NCI-H128 (cell line): Measurements from ENCODE around the gene ATP8A2.
"Not testable (repeated sequence)": the region's sequence is repeated elsewhere in the genome, so short reads cannot be mapped to it uniquely, and the experiment has no call there.

Source experiments
- DNase-seq: peaks from one replicate; lab custom pipeline; 2025; ENCODE audit not compliant: unreplicated experiment; lab: John Stamatoyannopoulos, UW

ATP8A2 gene

DNA sequence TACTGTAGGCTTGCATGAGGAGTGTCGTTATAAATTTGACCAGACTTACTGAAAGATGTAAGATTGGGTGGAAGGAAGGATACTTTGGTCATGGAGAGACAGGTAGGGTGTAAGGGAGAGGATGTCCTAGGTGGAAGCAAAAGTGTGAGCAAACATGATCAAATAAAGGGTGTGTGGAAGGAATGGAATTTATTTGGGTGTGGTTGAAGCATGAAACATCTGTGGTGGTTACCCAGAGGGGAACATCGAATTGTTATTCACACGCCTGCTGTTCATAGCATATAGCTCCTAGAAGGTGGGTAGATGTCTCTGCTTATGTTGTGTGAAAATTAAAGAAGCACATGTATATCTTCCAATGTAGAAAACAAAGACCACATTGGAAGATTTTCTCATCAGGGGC is 157.7 kb downstream of the ATP8A2 start:
- DNase-seq, result no peak

DNA sequence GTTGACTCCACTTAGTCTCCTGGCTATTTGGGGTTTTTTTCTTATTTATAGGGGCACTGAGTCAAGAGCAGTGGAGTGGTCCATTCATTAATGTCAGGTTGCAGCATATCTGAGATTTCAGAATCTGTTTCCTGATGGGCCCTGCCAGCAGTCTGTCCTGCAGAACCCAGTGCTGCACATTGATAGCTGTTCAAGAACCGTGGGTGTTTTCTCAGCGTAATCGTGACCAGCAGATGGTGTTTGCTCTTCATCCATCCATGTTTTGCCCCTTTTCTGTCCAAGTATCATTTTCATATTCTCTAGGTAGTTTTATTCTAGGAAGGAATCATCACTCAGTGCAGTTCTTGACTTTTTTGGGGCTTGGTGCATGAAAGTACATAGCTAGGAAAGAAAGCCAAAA is 166.5 kb downstream of the ATP8A2 start:
- DNase-seq, result no peak

DNA sequence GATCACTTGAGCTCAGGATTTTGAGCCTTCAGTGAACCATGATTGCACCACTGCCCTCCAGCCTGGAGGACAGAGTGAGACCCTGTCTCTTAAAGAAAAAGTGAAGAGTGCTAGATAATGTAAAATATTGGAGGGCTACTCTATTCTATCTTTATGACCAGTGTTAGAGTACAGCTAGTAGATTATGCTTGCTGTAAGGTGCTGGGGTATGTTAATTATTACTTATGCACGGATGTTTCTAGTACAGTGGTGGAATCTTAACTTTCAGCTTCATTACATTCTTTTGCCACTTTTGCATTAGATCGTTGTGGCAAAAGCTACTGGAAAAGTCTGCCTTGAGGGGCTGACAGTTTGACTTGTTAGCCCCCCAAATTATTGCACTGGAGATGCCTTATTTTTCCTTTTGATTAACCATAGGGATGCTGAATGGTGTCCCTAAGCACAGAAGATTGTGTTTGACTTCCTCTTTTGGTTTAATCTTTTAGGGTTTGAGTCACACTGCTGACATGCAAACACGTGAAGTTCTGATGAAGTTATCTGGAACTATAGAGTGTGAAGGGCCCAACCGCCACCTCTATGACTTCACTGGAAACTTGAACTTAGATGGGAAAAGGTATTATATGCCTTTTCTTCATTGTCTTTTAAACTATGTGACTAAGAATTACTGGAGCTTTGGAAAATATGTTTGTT is 169.8 kb downstream of the ATP8A2 start:
- no peak for DNase-seq

DNA sequence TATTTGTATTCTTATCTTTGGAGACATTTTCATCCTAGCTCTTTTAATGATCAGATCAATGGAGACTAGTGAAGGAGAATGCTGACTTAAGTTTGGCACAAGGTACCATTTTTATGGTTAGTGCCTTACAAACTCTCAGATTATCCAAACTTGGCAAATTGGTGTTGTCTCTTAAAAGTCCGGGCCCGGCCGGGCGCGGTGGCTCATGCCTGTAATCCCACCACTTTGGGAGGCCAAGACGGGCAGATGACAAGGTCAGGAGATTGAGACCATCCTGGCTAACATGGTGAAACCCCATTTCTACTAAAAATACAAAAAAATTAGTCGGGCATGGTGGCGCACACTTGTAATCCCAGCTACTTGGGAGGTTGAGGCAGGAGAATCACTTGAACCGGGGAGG is 177.2 kb downstream of the ATP8A2 start:
- not testable (repeated sequence) for DNase-seq

DNA sequence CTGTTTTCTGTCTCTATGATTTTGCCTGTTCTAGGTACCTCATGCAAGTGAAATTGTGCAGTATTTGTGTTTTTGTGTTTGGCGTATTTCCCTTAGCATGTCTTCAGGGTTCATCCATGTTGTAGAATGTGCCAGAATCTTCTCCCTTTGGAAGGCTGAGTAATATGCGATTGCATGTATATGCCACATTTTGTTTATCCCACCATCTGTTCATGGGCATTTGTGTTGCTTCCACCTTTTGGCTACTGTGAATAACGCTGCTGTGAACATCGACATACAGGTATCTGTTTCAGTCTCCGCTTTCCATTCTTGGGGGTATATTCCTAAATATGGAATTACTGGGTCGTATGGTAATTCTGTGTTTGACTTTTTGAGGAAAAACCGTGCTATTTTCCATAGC is 190.0 kb downstream of the ATP8A2 start:
- DNase-seq, result no peak

DNA sequence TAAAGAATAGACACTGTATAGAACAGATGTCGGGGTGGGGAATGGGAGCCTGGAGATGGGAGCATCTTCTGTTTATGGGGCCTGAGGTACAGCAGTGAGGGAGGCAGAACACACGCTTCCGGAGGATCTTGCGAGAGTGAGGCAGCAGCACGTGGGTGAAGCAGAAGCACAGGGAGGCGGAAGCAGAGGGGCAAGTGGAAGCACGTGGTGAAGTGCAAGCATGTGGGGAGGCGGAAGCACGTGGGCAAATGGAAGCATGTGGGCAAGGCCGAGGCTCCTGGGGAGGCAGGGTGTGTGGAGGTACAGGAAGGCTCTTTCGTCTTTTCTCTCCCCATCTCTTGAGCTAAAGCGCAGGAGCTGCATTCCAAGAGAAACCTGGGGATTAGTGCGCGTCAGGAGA is 198.4 kb downstream of the ATP8A2 start:
- DNase-seq, result no peak

DNA sequence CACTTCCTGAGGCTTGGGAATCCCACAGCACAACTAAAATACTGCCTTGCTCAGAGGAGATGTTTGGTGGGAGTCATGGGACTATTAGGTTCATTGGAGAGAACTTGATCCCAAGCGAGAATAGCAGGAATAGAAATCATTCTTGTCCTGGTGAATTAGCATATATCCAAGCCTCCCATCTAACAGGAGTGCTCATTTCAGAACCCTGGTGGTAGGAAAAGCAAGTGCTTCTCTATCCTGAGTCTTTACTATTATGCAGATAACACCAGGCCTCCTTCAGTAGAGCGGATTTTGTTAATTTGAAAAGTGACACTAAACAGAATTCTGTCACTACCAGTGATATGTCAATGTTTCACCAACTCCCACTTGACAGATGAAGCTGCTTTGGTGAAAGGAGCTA is 199.5 kb downstream of the ATP8A2 start:
- no peak for DNase-seq

DNA sequence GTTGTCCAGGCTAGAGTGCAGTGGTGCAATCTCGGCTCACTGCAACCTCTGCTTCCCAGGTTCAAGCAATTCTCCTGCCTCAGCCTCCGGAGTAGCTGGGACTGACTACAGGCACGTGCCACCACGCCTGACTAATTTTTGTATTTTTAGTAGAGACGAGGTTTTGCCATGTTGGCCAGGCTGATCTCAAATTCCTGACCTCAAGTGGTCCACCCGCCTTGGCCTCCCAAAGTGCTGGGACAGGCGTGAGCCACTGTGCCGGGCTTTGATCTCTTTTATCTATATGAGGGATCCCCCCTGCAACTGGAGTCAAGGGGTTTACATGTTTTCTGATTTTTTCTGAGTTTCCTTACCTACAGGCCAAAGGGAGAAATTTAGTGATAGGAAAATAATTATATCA is 200.4 kb downstream of the ATP8A2 start:
- not testable (repeated sequence) for DNase-seq

DNA sequence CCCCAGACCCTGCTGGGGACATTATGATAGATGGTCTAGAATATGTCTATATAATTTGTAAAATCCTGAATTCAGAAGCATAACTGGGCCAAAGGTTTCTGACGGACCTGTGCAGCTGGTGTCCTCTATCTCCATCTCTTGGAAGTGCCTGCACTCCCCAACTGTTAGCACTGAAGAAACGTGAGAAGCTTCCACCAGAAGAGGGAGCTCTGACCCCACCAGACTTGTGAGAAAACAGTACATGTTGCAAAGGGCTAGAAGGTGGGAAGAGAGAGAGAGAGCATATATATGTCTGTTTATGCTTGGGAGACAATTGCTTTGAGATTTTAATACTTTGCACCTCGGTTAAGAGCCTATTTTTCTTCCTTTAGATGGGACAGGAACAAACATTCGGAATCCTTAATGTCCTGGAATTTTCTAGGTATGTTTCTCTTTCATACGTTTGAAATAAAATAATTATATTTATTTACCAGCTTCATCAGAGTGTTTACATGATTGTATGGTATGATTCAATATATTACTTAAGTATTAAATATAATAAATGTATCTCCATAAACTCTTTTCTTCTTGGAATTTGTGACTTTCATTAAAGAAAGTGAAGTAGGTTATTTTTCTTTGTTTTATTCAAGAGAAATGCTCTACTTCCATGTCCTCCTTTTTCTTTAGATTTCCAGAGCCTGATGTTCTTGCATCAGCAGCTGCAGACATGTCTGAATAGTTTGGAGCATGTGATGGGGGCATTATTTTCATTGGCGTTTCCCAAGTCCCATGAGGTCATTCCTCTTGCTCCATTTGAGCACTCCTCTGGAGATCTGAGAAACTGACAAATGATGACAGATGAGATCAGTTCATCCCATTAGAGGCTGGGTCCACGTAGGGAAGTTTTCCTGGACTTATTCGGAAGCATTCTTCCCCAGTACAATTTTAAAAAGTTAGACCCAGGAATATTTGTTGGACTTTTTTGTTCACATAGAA is 202.9 kb downstream of the ATP8A2 start:
- peak; percentile 88 for DNase-seq

DNA sequence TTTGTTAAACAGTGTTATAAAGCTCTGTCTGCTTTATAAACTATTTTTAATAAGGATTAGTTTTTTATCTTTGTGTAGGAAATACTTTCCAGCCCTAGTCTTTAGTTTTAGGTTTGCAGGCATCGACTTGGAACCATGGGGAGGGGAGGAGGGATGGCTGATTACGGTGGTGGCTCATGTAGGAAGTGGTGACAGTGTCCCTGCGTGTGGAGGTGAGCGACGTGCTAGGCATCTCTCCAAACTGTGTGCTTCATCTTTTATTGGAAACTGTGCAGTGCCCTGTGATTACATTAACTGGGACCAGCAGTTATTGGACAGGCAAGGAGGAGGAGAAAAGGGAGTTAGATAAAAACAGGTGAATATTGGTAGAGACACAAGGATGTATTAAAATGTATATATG is 203.8 kb downstream of the ATP8A2 start:
- no peak for DNase-seq

DNA sequence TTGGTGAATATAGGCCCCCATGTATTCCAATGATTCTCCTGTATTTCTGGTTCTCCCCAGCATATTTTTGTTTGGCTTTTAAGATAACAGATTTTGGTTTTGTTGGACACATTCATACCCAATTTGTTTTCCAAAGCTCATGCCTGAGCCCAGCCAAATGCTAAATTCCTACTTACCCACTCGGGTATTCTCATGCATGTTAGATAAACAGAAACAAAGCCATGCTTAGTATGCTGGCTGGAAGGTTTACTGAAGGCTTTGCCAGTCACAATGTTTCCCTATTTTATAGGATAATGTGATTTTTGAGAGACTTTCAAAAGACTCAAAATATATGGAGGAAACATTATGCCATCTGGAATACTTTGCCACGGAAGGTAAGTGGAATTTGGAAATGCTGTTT is 206.8 kb downstream of the ATP8A2 start:
- DNase-seq, result no peak

DNA sequence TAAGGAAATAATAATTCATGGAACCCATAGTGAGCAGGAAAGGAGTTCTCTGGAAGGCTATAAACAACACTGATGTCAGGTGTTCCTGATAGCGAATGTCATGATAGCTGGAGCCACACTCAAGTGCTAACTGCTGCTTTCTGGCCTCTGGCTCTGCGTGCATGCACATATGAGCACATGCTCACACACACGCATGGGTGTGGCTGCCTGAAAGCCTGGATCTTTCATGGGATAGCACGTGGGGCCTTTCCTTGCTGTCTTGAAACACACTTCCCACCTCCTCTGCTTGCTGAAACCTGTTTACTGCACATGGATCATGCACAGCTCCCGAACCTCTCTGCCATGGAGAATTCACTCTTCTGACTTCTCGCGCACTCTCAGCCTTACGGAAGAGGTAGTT is 207.4 kb downstream of the ATP8A2 start:
- DNase-seq, result no peak

DNA sequence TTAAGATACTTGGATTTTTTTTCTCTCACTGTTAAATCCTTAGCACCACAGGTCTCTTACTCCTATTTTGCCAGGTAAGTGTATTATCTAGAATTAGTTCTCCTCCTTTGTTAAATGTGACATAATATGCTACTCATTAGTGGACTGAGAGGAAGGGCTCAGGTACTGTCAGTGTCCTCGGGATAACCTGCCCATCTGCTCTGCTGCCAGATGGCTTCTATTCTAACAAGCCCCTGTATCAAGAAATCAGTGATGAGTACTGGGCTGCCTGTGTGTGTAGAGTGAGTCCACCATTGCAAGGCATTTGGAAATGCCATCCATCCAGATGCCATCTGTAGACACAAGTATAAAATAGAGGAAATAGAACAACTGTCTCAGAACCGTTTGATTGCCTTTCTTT is 209.6 kb downstream of the ATP8A2 start:
- no peak for DNase-seq

DNA sequence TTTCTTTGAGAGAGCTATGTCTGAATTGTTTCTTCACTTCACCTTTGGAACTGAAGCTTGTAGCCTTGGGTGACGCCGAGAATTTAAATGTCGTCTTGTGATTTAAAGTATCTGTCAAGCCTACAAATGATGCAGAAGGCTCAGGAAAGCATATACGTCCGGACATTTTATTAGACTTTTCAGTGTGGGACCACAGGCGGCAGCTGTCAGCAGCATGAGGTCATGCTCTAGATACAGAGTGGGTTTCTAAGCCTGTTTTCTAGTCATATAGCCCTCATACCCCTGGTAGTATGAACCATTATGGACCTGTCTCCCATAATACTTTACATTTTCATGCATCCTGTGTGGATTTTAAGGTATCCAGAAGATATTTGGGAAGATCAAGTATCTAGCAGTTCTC is 212.3 kb downstream of the ATP8A2 start:
- DNase-seq, result no peak

DNA sequence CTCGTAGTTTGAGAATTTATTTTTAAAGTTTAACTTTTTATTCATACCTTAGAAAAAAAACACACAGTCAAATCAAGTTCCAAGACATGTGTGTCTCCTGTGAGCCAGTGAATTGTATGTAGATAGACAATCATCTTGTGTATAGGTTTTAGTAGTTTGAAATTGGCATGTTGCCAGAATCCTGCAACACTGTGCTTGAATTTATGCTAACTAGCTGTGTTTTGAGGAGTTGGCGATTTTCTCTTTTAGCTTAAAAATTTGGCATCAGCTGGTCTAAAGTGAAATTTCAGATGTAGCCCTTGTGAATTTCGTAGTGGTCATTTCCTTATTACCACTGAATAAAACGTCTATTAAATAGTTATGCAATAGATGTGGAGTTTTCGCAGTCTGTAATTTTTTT is 213.2 kb downstream of the ATP8A2 start:
- no peak for DNase-seq

DNA sequence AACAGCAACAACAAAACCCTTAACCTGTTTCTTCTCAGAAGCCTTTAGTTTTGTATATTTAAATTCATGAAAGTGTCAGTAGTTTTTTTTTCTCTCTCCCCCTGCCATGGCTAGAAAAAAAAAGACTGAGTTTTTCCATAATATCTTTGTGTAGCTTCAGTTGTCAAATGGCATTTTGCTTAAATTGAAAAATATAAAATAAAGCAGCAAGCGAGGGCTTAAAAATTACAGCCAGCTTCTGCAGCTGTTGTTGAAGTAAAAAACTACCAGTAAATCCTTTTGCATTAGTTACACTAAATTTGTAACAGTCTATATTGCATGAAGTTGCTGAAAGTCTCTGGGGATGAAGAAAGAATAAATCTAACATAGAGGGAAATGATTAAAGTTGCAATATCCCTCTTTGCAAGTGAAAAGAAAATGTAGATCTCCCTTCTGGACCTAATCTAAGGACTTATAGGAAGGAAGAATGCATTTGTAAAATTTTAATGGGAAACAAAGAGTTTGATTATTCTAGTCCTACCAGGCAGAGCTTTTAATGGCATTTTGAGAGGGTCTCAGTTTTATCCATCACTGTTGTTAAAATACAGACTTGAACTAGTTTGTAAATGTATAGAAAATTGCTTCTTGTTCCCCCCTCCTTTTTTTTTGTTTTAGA is 215.7 kb downstream of the ATP8A2 start:
- no peak for DNase-seq

DNA sequence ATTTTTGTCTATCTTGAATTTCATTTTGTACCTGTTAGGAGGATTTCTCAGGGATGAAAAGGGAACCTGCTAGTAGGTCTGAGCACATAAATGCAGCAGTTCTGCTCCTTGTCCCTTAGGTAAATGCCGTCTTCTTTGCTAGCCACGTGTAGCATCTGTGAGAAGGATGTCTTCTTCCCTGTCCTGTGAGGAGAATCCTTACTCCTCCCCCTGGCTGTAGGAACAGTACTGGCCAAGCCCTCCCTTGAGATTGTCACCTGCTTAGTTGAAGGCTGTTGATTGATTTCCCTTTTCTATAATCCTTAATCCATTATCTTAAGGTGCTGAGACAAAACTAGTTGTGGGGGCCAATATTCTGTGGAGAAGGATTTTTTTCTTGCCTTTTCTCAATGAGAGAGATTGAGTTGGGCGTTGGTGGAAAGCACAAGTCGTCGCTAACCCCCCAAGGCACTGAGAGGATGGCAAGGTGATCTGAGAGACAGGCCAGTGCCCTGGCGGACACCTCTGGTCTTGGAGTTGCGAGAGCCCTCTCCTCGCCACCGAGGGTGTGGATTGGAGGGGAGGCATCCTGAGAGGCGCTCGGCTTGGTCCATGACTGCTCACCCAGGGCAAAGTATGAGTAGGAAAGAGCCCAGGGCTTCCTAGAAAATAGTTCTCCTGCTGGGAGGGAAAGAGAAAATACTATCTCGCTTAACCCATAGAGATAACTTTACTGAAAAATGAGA is 216.7 kb downstream of the ATP8A2 start:
- no peak for DNase-seq

DNA sequence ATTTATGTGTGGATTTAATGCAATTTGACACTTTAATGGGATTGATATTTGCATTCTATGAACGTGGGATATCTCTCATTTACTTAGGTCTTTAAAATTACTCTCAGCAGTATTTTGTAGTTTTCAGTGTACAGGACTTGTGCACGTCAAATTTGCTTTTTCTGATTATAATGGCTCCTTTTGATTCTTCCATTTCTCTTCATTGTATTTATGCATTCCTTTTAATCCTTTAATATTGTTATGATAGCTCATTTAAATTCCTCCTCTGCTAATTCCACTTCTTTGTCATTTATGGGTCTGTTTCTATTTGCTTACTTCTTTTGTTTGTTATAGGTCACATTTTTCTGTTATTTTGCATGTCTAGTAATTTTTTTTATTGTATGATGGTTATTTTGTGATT is 226.6 kb downstream of the ATP8A2 start:
- DNase-seq, result no peak

DNA sequence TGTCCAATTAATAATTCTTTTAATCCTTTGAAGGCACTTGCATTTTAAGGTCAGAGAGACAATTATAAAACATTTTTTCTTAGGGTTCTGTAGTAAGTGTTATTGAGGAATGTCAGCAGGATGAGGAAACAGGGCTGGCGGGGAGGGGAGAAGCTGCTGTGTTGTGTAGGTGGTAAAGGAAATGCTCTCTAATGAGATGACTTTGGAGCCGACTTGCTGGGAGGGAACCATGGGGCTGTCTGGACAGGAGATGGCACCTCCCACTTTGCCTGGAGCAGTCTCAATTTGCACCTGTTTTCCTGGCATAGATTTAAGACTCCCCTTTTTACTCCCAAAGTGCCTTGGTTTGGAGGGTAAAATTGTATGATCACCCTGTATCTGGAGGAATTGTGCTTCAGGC is 230.4 kb downstream of the ATP8A2 start:
- DNase-seq, result no peak

DNA sequence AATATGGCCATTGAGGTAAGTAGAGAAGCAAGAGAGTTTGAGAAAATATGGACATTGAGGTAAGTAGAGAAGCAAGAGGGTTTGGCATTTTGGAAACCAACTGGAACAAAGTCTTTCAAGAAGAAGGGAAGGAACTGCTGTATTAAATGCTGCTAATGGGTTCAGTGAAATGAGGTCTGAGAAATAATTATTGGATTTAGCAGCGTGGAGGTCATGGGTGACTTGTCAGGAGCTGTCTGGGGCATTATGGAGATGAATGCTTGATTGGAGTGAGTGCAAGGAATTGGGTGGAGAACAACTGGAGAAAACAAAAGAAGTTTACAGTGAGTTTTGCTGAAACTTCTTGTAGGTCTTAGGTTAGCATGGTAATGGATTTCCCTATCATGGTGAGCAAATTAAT is 232.3 kb downstream of the ATP8A2 start:
- DNase-seq, result no peak

DNA sequence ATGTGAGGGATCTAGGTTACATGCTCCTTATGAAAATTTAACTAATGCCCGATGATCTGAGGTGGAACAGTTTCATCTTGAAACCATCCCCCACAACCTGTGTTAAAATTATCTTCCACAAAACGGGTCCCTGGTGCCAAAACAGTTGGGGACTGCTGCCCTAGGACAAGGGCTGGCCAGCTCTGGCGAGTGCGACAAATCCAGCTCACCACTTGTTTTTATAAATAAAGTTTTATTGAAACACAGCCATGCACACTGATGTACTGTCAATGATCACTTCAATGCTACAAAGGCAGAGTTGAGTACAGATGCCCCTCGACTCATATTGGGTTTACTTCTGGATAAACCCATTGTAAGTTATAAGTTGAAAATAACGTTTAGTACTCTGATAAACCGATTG is 235.3 kb downstream of the ATP8A2 start:
- DNase-seq, result no peak
